ENCODE results near the gene DNALI1. TPM values are rescaled to one million over a fixed set of nuclear protein-coding genes. Genes with fewer than 3 reads are reported as not detected.
"Not testable (repeated sequence)": the region's sequence is repeated elsewhere in the genome, so short reads cannot be mapped to it uniquely, and the experiment has no call there.

The DNALI1 gene
- total RNA-seq, 2 donors from 2014 or later = not detected

GRCh38 chr1:37561133-37562132 is 4.7 kb downstream of the DNALI1 start:
- no peaks in the 10 kb centered on the region for H3K9me3 Mint-ChIP-seq
- ATAC-seq (peak; percentile 57 to 60), DNase-seq (ENCODE audit: low spot score) (no peak)
- H3K27me3 Mint-ChIP-seq = peaks cover 0 to 7% of the 10 kb centered on the region in 2 donors
- no peak overlapping the region for H3K4me3 Mint-ChIP-seq
- no peaks in the 10 kb centered on the region for H3K4me1 Mint-ChIP-seq (ENCODE audit: low read depth in 2 of 2)
- H3K36me3 Mint-ChIP-seq = peaks cover 5% of the 10 kb centered on the region
- H3K27ac Mint-ChIP-seq = no peak overlapping the region

GRCh38 chr1:37562984-37563383 is 6.2 kb downstream of the DNALI1 start:
- no peaks in the 10 kb centered on the region for H3K4me1 Mint-ChIP-seq (ENCODE audit: low read depth in 2 of 2)
- H3K4me3 Mint-ChIP-seq = no peak overlapping the region
- ATAC-seq (no peak), DNase-seq (ENCODE audit: low spot score) (no peak)
- no peak overlapping the region for H3K27ac Mint-ChIP-seq
- peaks cover 0 to 5% of the 10 kb centered on the region in 2 donors for H3K27me3 Mint-ChIP-seq
- H3K9me3 Mint-ChIP-seq = no peaks in the 10 kb centered on the region
- H3K36me3 Mint-ChIP-seq = peaks cover 17% of the 10 kb centered on the region

DNA sequence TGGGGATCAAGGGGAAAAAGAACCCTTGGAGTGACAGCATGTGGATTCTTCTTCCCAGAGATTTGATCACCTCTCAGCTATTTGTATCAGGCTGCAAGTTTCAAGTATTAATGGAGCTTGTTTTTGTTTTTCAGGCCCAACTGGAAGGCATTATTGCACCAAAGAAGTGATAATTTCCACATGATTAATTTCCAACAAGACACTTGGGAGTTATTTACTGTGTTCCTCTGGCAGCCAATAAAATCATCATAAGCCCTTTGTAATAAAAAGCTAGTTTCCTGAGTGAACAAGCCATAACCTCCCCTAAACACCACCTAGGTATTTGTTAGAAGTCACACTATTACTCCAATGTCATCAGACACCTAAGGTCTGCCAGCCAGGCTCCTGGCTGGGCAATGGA is 8.2 kb downstream of the DNALI1 start:
- ATAC-seq (no peak), DNase-seq (ENCODE audit: low spot score) (no peak)
- Mint-ChIP-seq H3K9me3 (no peaks in the 10 kb centered on the region), H3K36me3 (peaks cover 30% of the 10 kb centered on the region), H3K4me1 (ENCODE audit: low read depth in 2 of 2) (peaks cover 3% of the 10 kb centered on the region in 2 donors), H3K27me3 (no peaks in the 10 kb centered on the region), H3K27ac (no peak overlapping the region), H3K4me3 (no peak overlapping the region)

DNA sequence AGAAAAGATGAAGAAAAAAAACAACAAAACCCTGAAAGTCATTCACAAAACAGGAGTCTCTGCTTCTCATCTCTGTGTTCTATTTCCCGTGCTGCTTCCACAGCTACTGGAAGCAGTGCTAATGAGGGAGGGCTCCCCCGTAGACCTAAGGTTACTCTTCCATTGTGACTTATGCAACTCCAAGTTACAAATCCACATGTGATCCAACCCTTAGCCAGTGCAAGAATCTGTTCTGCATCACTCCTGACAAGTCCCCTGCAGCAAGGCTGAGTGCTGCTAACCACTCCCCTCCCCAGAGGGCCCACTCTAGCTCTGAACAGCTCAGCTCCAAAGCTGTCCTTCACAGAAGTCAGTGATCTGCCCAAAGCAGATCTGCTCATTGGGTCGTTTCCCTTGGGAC is 10.3 kb downstream of the DNALI1 start:
- Mint-ChIP-seq H3K27ac (no peak overlapping the region), H3K27me3 (no peaks in the 10 kb centered on the region), H3K9me3 (no peaks in the 10 kb centered on the region), H3K4me1 (ENCODE audit: low read depth in 2 of 2) (peaks cover 10 to 19% of the 10 kb centered on the region in 2 donors), H3K36me3 (peaks cover 44% of the 10 kb centered on the region), H3K4me3 (no peak overlapping the region)
- ATAC-seq = no peak
- DNase-seq (ENCODE audit: low spot score) = no peak

DNA sequence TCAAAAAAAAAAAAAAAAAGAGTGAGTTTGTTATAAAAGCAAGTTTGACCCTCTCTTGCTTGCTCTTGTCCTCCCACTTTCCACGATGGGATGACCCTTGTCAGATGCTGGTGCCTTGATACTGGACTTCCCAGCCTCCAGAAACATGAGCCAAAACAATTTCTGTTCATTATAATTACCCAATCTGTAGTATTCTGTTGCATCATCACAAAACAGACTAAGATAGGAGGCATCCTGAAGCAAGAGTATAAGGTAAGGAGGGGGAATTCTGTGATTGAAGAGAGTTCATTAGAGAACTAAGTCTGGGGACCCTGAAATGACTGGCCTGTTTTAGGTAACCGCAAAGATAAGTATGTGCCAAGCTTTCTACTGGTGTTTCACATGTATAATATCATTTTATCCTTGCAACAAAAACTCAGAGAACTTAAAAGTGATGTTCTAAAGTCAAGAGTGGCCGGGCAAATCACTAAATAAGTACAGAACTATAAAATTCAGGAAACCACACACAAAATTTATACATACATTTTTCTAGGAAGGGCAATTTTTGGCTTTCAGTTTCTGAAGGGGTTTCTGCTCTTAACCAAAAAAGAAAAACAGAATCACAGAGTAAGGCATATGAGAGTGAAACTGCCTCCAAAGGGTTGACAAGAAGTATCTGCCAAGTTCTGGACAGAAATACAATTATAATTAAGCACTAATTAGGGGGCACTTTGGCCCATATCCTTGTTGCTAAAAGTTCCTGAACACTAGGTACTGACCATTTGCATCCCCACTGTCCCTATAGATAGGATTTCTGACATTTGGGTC is 14.0 kb downstream of the DNALI1 start:
- H3K27ac Mint-ChIP-seq = peak overlapping the region; percentile 29 to 63
- no peaks in the 10 kb centered on the region for H3K27me3 Mint-ChIP-seq
- peak in 1 of 2 donors; percentile 64 for ATAC-seq
- peaks cover 64% of the 10 kb centered on the region for H3K36me3 Mint-ChIP-seq
- peaks cover 20 to 40% of the 10 kb centered on the region in 2 donors for H3K4me1 Mint-ChIP-seq (ENCODE audit: low read depth in 2 of 2)
- H3K4me3 Mint-ChIP-seq = peak overlapping the region; percentile 71
- DNase-seq (ENCODE audit: low spot score) = no peak
- no peaks in the 10 kb centered on the region for H3K9me3 Mint-ChIP-seq

GRCh38 chr1:37574834-37575480 is 18.2 kb downstream of the DNALI1 start:
- Mint-ChIP-seq H3K36me3 (peaks cover 60% of the 10 kb centered on the region), H3K27ac (peak overlapping the region; percentile 13 to 70), H3K27me3 (no peaks in the 10 kb centered on the region), H3K4me3 (peak overlapping the region; percentile 66), H3K4me1 (ENCODE audit: low read depth in 2 of 2) (peaks cover 24 to 55% of the 10 kb centered on the region in 2 donors), H3K9me3 (no peaks in the 10 kb centered on the region)
- DNase-seq (ENCODE audit: low spot score) = no peak
- ATAC-seq = peak in 1 of 2 donors; percentile 62

DNA sequence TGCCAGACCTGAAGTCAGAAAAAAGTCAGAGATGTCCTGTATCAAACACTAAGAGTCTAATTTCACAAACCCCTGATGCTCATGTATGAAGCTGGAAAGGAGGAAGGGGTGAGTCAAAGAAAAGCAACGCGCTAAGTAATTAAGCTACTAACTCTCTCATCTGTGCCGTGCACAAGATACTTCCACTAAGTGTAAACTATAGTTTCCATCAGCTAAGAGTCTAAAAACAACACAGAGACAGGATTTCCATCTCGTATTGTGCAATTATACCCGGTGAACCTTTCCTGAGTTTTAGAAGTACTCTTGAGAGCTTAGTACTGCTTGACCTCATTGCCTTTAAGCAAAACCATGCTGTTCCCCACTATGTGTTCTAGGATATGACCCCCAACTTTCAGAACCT is 19.0 kb downstream of the DNALI1 start:
- Mint-ChIP-seq H3K27me3 (no peaks in the 10 kb centered on the region), H3K4me3 (peak overlapping the region; percentile 66), H3K27ac (peak overlapping the region; percentile 13 to 70), H3K36me3 (peaks cover 61% of the 10 kb centered on the region), H3K4me1 (ENCODE audit: low read depth in 2 of 2) (peaks cover 24 to 53% of the 10 kb centered on the region in 2 donors), H3K9me3 (no peaks in the 10 kb centered on the region)
- ATAC-seq (peak in 1 of 2 donors; percentile 32), DNase-seq (ENCODE audit: low spot score) (no peak)

GRCh38 chr1:37584544-37584943 is 27.8 kb downstream of the DNALI1 start:
- not testable (repeated sequence) for H3K4me1 Mint-ChIP-seq (ENCODE audit: low read depth in 2 of 2); H3K27me3 Mint-ChIP-seq; H3K9me3 Mint-ChIP-seq; H3K4me3 Mint-ChIP-seq; H3K27ac Mint-ChIP-seq; DNase-seq (ENCODE audit: low spot score); ATAC-seq
- peaks cover 36% of the 10 kb centered on the region for H3K36me3 Mint-ChIP-seq

DNA sequence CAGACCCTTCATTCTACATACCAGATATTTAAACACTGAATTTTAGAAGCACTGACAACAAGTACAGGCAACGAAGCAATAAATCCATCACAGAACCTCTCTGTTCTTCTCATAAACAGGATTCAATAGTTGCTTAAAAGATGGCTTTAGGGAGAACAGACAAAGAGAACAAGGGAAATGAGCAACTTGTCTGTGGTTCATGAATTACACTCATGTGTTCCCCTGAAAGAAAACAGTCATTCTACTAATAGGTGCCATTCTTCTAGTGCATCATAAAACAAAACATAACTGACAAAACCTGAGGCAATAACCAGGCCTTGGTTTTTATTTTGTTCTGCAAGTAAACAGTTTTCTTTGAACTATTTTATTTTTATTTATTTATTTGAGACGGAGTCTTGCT is 32.2 kb downstream of the DNALI1 start:
- Mint-ChIP-seq H3K27ac (no peak overlapping the region), H3K27me3 (no peaks in the 10 kb centered on the region), H3K36me3 (peaks cover 31% of the 10 kb centered on the region), H3K4me3 (no peak overlapping the region), H3K4me1 (ENCODE audit: low read depth in 2 of 2) (peaks cover 8 to 9% of the 10 kb centered on the region in 2 donors), H3K9me3 (no peaks in the 10 kb centered on the region)
- DNase-seq (ENCODE audit: low spot score) = no peak
- ATAC-seq = no peak

DNA sequence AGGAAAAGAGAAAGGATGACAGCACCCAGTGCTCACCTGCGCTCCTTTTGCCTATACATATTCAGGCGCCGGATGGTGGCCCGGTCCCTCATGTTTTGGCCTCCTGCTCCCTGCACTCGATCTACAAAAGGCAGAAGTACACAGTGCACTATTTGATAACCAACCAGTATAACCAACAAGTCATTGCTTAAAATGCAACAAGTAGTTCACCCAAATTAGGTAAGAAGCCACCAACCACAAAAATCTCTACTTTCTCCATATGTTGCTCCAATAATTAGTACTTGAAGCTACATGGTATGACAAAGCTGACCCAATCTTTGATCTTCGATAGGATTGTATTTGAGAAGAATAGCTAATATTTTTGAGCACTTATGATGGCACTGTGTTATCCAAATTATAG is 37.0 kb downstream of the DNALI1 start:
- peaks cover 21 to 31% of the 10 kb centered on the region in 2 donors for H3K4me1 Mint-ChIP-seq (ENCODE audit: low read depth in 2 of 2)
- H3K27ac Mint-ChIP-seq = no peak overlapping the region
- H3K36me3 Mint-ChIP-seq = peaks cover 17% of the 10 kb centered on the region
- no peak for DNase-seq (ENCODE audit: low spot score)
- H3K27me3 Mint-ChIP-seq = no peaks in the 10 kb centered on the region
- no peak for ATAC-seq
- H3K9me3 Mint-ChIP-seq = no peaks in the 10 kb centered on the region
- no peak overlapping the region for H3K4me3 Mint-ChIP-seq

DNA sequence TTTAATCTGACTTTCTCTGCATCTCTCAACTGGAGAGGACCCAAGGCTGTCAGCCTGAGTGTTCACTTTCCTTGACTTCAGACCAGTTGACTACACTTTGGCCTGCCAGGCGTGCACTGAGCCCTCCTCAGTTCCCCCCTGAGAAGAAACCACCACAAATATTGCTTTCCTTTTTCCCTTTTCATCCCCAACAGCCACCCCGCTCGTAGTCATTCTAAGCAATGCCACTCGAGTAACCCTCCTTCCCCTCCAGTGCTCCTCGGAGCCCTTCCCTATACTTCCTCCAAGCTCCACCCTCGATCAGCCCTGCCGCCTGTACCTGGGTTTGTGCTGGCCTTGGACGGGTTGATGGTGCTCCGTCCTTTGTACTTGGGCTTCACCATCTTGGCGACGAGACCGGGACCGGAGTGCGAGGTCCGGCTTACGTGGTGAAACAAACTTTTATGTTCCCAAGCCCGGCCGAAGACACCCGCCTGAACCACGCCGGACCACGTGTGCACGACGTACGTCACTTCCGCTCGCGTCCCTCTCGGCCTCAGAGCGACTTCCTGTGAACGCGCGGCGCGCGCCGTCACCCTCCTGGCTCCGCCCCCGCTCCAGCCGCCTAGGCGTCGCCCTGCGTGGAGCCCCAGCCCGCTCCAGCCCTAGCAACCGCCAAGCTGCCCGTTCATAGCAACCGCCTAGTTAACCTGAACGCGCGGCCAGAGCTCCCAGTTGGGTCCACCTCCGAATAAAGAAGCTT is 38.9 kb downstream of the DNALI1 start, which contains the start of gene GNL2:
Gene GNL2, minus strand, starts transcription at position 498 of the 742 bp plus-strand sequence. Its CDS starts 115 bp downstream, at position 383.
- Mint-ChIP-seq H3K4me3 (peak within 1 kb of the TSS; percentile 100), H3K4me1 (ENCODE audit: low read depth in 2 of 2) (peaks cover 21 to 28% of the 10 kb centered on the region in 2 donors), H3K27ac (peak within 1 kb of the TSS; percentile 92 to 98), H3K9me3 (no peaks in the 10 kb centered on the region), H3K27me3 (no peaks in the 10 kb centered on the region), H3K36me3 (peaks cover 16% of the 10 kb centered on the region)
- peak; percentile 100 for ATAC-seq
- DNase-seq (ENCODE audit: low spot score) = peak; percentile 97

DNA sequence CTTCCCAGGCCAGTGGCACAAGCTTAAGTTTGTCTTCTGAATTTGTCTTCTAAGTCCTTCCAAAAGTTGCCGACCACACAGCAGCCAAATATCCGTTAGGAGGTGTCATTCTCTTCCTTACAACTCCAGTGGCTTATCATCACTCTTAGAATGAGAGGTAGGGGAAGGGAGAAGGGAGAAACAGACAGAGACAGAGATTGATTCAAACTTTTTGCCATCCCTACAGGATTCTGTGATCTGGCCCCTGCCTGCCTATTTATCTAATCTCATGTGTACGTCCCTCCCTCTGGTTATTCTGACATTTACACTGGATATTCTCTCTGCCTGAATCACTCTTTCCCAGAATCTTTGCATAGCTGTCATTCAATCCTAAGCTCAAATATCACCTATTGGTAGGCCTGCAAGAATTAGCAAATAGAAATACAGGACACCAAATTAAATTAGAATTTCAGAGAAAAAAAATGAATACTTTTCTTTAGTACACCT is 39.5 kb downstream of the DNALI1 start:
- Mint-ChIP-seq H3K4me3 (peak overlapping the region; percentile 100), H3K27ac (peak overlapping the region; percentile 92 to 98), H3K9me3 (no peaks in the 10 kb centered on the region), H3K36me3 (peaks cover 10% of the 10 kb centered on the region), H3K27me3 (no peaks in the 10 kb centered on the region), H3K4me1 (ENCODE audit: low read depth in 2 of 2) (peaks cover 21 to 28% of the 10 kb centered on the region in 2 donors)
- ATAC-seq (no peak), DNase-seq (ENCODE audit: low spot score) (no peak)

Data from natural killer cell treated with Interleukin-12 subunit alpha and Interleukin-12 subunit beta and Interleukin-15 and Interleukin-18, amount 100 ng/mL, for 72 hours (primary cell).